Measurements from ENCODE around the gene PTCHD4. TPM values are rescaled to one million over a fixed set of nuclear protein-coding genes. Genes with fewer than 3 reads are reported as not detected.

Gene PTCHD4
- total and polyA plus RNA-seq, 2 experiments from 2014 or later: 0.76 to 1.2 TPM

GRCh38 chr6:48101290-48101689 is 9.7 kb downstream of the PTCHD4 start:
- H3K79me2 ChIP-seq (ENCODE audit: insufficient read depth): 0 out of 2 replicates have a peak, but pooled peaks cover 6% of the 10 kb centered on the region
- no peak overlapping the region for H3K9ac ChIP-seq
- TF ChIP-seq EZH2 (IDR thresholded peaks at IDR 0.05; ENCODE audit: insufficient read depth, poor library complexity, severe bottlenecking) (no peak), EZH2phosphoT487 (IDR thresholded peaks at IDR 0.05; ENCODE audit: insufficient read depth, low read depth) (no peak)
- in situ Hi-C loops (cut with MboI): no loop called here
- H4K20me1 ChIP-seq (ENCODE audit: insufficient read depth): no peaks in the 10 kb centered on the region; the same call in 1 of the 2 replicates
- H2AFZ ChIP-seq: no peak overlapping the region
- no peaks in the 10 kb centered on the region for H3F3A ChIP-seq (ENCODE audit: insufficient read depth)
- H3K4me3 ChIP-seq: no peak overlapping the region
- no peak overlapping the region for H3K4me2 ChIP-seq (ENCODE audit: unreplicated experiment)
- WGBS, 2 experiments (ENCODE audit: low coverage in 1 of 2, low lambda C conversion rate in 2 of 2, missing lambda C conversion rate in 2 of 2): 11 to 19% methylated on average over 1 of the region's 1 CpG
- no peak overlapping the region for H3K27ac ChIP-seq
- no peaks in the 10 kb centered on the region for H3K27me3 ChIP-seq (replicated peaks; ENCODE audit: insufficient read depth)
- no peaks in the 10 kb centered on the region for H3K9me2 ChIP-seq (ENCODE audit: insufficient read depth)
- no peaks in the 10 kb centered on the region for H3K36me3 ChIP-seq (ENCODE audit: low read depth)
- H3K9me3 ChIP-seq (ENCODE audit: low read depth): no peaks in the 10 kb centered on the region
- H3K4me1 ChIP-seq (ENCODE audit: insufficient read depth): peaks cover 10% of the 10 kb centered on the region
- DNase-seq: peak; percentile 48

GRCh38 chr6:48100588-48100895 is 10.5 kb downstream of the PTCHD4 start:
- no peak overlapping the region for H3K27ac ChIP-seq
- no peaks in the 10 kb centered on the region; the same call in 1 of the 2 replicates for H4K20me1 ChIP-seq (ENCODE audit: insufficient read depth)
- 7 to 13% methylated on average over 4 of the region's 4 CpGs for WGBS, 2 experiments (ENCODE audit: low coverage in 1 of 2, low lambda C conversion rate in 2 of 2, missing lambda C conversion rate in 2 of 2)
- H3K9ac ChIP-seq: no peak overlapping the region
- no peaks in the 10 kb centered on the region for H3K27me3 ChIP-seq (replicated peaks; ENCODE audit: insufficient read depth)
- H3F3A ChIP-seq (ENCODE audit: insufficient read depth): no peaks in the 10 kb centered on the region
- H3K4me1 ChIP-seq (ENCODE audit: insufficient read depth): peaks cover 10% of the 10 kb centered on the region
- H3K79me2 ChIP-seq (ENCODE audit: insufficient read depth): no peaks in the 10 kb centered on the region
- no peak overlapping the region for H3K4me2 ChIP-seq (ENCODE audit: unreplicated experiment)
- H3K4me3 ChIP-seq: no peak overlapping the region
- in situ Hi-C loops (cut with MboI): no loop called here
- H2AFZ ChIP-seq: no peak overlapping the region
- no peaks in the 10 kb centered on the region for H3K36me3 ChIP-seq (ENCODE audit: low read depth)
- DNase-seq: no peak
- H3K9me3 ChIP-seq (ENCODE audit: low read depth): no peaks in the 10 kb centered on the region
- no peaks in the 10 kb centered on the region for H3K9me2 ChIP-seq (ENCODE audit: insufficient read depth)
- TF ChIP-seq EZH2phosphoT487 (IDR thresholded peaks at IDR 0.05; ENCODE audit: insufficient read depth, low read depth) (no peak), EZH2 (IDR thresholded peaks at IDR 0.05; ENCODE audit: insufficient read depth, poor library complexity, severe bottlenecking) (no peak)

- no peaks in the 10 kb centered on the region for H3K9me3 ChIP-seq (ENCODE audit: low read depth)
- H3K27ac ChIP-seq: no peak overlapping the region
- in situ Hi-C loops (cut with MboI): loop anchor here (25.0 kb wide), 1 partner anchor 662 kb away; no protein-coding TSS in a partner anchor
- peaks cover 10% of the 10 kb centered on the region for H3K4me1 ChIP-seq (ENCODE audit: insufficient read depth)
- no peaks in the 10 kb centered on the region for H3K9me2 ChIP-seq (ENCODE audit: insufficient read depth)
- H3K9ac ChIP-seq: no peak overlapping the region
- no peak overlapping the region for H3K4me3 ChIP-seq
- H3K4me2 ChIP-seq (ENCODE audit: unreplicated experiment): no peak overlapping the region
- no peak overlapping the region for H2AFZ ChIP-seq
- TF ChIP-seq EZH2phosphoT487 (IDR thresholded peaks at IDR 0.05; ENCODE audit: insufficient read depth, low read depth): no peak
- no peak for TF ChIP-seq EZH2 (IDR thresholded peaks at IDR 0.05; ENCODE audit: insufficient read depth, poor library complexity, severe bottlenecking)
- no peaks in the 10 kb centered on the region for H3K79me2 ChIP-seq (ENCODE audit: insufficient read depth)
- no peaks in the 10 kb centered on the region for H3K27me3 ChIP-seq (replicated peaks; ENCODE audit: insufficient read depth)
- no peaks in the 10 kb centered on the region for H3K36me3 ChIP-seq (ENCODE audit: low read depth)
- no peaks in the 10 kb centered on the region; the same call in 1 of the 2 replicates for H4K20me1 ChIP-seq (ENCODE audit: insufficient read depth)
- 16 to 25% methylated on average over 3 of the region's 3 CpGs for WGBS, 2 experiments (ENCODE audit: low coverage in 1 of 2, low lambda C conversion rate in 2 of 2, missing lambda C conversion rate in 2 of 2)
- peak; percentile 35 for DNase-seq
- no peaks in the 10 kb centered on the region for H3F3A ChIP-seq (ENCODE audit: insufficient read depth)
Measured at GRCh38 chr6:48099713-48100587, 11.0 kb downstream of the PTCHD4 start.

- TF ChIP-seq EZH2phosphoT487 (IDR thresholded peaks at IDR 0.05; ENCODE audit: insufficient read depth, low read depth) (no peak), EZH2 (IDR thresholded peaks at IDR 0.05; ENCODE audit: insufficient read depth, poor library complexity, severe bottlenecking) (no peak)
- Histone ChIP-seq H3K79me2 (ENCODE audit: insufficient read depth) (no peaks in the 10 kb centered on the region), H3F3A (ENCODE audit: insufficient read depth) (no peaks in the 10 kb centered on the region), H3K9ac (no peak overlapping the region), H3K9me3 (ENCODE audit: low read depth) (no peaks in the 10 kb centered on the region), H3K4me2 (ENCODE audit: unreplicated experiment) (no peak overlapping the region), H3K27ac (no peak overlapping the region), H3K4me1 (ENCODE audit: insufficient read depth) (peaks cover 10% of the 10 kb centered on the region), H3K27me3 (replicated peaks; ENCODE audit: insufficient read depth) (no peaks in the 10 kb centered on the region), H3K36me3 (ENCODE audit: low read depth) (no peaks in the 10 kb centered on the region), H2AFZ (no peak overlapping the region), H3K4me3 (no peak overlapping the region), H3K9me2 (ENCODE audit: insufficient read depth) (no peaks in the 10 kb centered on the region), H4K20me1 (ENCODE audit: insufficient read depth) (no peaks in the 10 kb centered on the region; the same call in 1 of the 2 replicates)
- peak; percentile 45 for DNase-seq
- WGBS, 2 experiments (ENCODE audit: low coverage in 1 of 2, low lambda C conversion rate in 2 of 2, missing lambda C conversion rate in 2 of 2): 8 to 23% methylated on average over 3 of the region's 3 CpGs
- in situ Hi-C loops (cut with MboI): loop anchor here (25.0 kb wide), 1 partner anchor 663 kb away; no protein-coding TSS in a partner anchor
Measured at GRCh38 chr6:48098923-48099322, 12.1 kb downstream of the PTCHD4 start.

All from GM23248 (cell line).